Astrocyte (in vitro differentiated cells and primary cell): ENCODE results near the gene LAMB4. TPM values are rescaled to one million over a fixed set of nuclear protein-coding genes. Genes with fewer than 3 reads are reported as not detected.

Experiments used
- DNase-seq: peaks from one replicate; pipeline ENCODE4 v3.0.0-alpha.2; 2010; ENCODE audit warnings: low read depth
- FAIRE-seq: peaks from 2 replicates; lab custom pipeline; 2011; peaks lifted over from hg19 to GRCh38; lab: Jason Lieb, UNC
- H2AFZ ChIP-seq: 2 replicates; pipeline ENCODE4 v1.6.0; 2012; ENCODE audit warnings: low read depth, low read length, inconsistent platforms
- H3K27ac ChIP-seq: 2 replicates; pipeline ENCODE4 v1.5.1; 2011; ENCODE audit warnings: low read depth, low read length, inconsistent platforms
- H3K27me3 ChIP-seq: 2 replicates; pipeline ENCODE4 v1.6.0; 2011; ENCODE audit warnings: low read length, inconsistent platforms; ENCODE audit not compliant: insufficient read depth
- H3K36me3 ChIP-seq: 2 replicates; pipeline ENCODE4 v1.5.1; 2011; ENCODE audit warnings: low read length, inconsistent platforms; ENCODE audit not compliant: insufficient read depth
- H3K4me1 ChIP-seq: 2 replicates; pipeline ENCODE4 v1.5.1; 2011; ENCODE audit warnings: low read length, inconsistent platforms; ENCODE audit not compliant: insufficient read depth
- H3K4me2 ChIP-seq: 2 replicates; pipeline ENCODE4 v1.6.0; 2012; ENCODE audit warnings: low read length, inconsistent platforms
- H3K4me3 ChIP-seq: 2 replicates; pipeline ENCODE4 v1.5.1; 2011; ENCODE audit warnings: low read depth, mild to moderate bottlenecking, low read length, inconsistent platforms; ENCODE audit not compliant: insufficient read depth
- H3K79me2 ChIP-seq: 2 replicates; pipeline ENCODE4 v1.6.0; 2012; ENCODE audit warnings: mild to moderate bottlenecking, low read length, inconsistent platforms; ENCODE audit not compliant: insufficient read depth
- H3K9ac ChIP-seq: 2 replicates; pipeline ENCODE4 v1.6.0; 2012; ENCODE audit warnings: mild to moderate bottlenecking, low read length, inconsistent platforms
- H3K9me3 ChIP-seq: 2 replicates; pipeline ENCODE4 v1.5.1; 2012; ENCODE audit warnings: low read depth, mild to moderate bottlenecking, low read length, inconsistent platforms; ENCODE audit not compliant: insufficient read depth
- H4K20me1 ChIP-seq: 2 replicates; pipeline ENCODE4 v1.6.0; 2012; ENCODE audit warnings: low read length, inconsistent platforms; ENCODE audit not compliant: insufficient read depth
- H3K27ac Mint-ChIP-seq: one replicate; pipeline ENCODE4 v1.8.0; 2021; ENCODE audit warnings: mild to moderate bottlenecking, mixed read lengths; ENCODE audit not compliant: unreplicated experiment
- H3K27me3 Mint-ChIP-seq: one replicate; pipeline ENCODE4 v1.8.0; 2021; ENCODE audit warnings: low read depth, mixed read lengths; ENCODE audit not compliant: unreplicated experiment
- H3K36me3 Mint-ChIP-seq: one replicate; pipeline ENCODE4 v1.8.0; 2021; ENCODE audit warnings: low read depth, mixed read lengths; ENCODE audit not compliant: unreplicated experiment
- H3K4me1 Mint-ChIP-seq: one replicate; pipeline ENCODE4 v1.8.0; 2021; ENCODE audit warnings: low read depth, mixed read lengths; ENCODE audit not compliant: unreplicated experiment
- H3K4me3 Mint-ChIP-seq: one replicate; pipeline ENCODE4 v1.8.0; 2021; ENCODE audit warnings: mild to moderate bottlenecking, moderate library complexity, mixed read lengths; ENCODE audit not compliant: unreplicated experiment
- H3K9me3 Mint-ChIP-seq: one replicate; pipeline ENCODE4 v1.8.0; 2021; ENCODE audit warnings: mild to moderate bottlenecking, mixed read lengths; ENCODE audit not compliant: unreplicated experiment
- EZH2 ChIP-seq: IDR thresholded peaks from 2 replicates; pipeline ENCODE4 v1.6.1; 2012; ENCODE audit warnings: mild to moderate bottlenecking, low read length, inconsistent platforms; ENCODE audit not compliant: insufficient read depth
- total RNA-seq: library from RNA; stranded (reverse); gene quantifications from 2 replicates; pipeline ENCODE4 v1.2.1, GENCODE V29; 2021
- TF ChIP-seq, protein P1 (sequence below): IDR thresholded peaks from 2 replicates; pipeline ENCODE4 v1.5.1; 2011; ENCODE audit warnings: low read depth, mild to moderate bottlenecking, inconsistent platforms, low read length, moderate library complexity; ENCODE audit not compliant: insufficient read depth

The LAMB4 gene
- total RNA-seq, 1 donor from 2014 or later = 0.16 TPM

- Mint-ChIP-seq H3K4me3 (no peak overlapping the region), H3K27me3 (peaks cover 16% of the 10 kb centered on the region), H3K27ac (no peak overlapping the region), H3K4me1 (peaks cover 17% of the 10 kb centered on the region), H3K9me3 (peaks cover 2% of the 10 kb centered on the region), H3K36me3 (no peaks in the 10 kb centered on the region)
- TF ChIP-seq, protein P1, sequence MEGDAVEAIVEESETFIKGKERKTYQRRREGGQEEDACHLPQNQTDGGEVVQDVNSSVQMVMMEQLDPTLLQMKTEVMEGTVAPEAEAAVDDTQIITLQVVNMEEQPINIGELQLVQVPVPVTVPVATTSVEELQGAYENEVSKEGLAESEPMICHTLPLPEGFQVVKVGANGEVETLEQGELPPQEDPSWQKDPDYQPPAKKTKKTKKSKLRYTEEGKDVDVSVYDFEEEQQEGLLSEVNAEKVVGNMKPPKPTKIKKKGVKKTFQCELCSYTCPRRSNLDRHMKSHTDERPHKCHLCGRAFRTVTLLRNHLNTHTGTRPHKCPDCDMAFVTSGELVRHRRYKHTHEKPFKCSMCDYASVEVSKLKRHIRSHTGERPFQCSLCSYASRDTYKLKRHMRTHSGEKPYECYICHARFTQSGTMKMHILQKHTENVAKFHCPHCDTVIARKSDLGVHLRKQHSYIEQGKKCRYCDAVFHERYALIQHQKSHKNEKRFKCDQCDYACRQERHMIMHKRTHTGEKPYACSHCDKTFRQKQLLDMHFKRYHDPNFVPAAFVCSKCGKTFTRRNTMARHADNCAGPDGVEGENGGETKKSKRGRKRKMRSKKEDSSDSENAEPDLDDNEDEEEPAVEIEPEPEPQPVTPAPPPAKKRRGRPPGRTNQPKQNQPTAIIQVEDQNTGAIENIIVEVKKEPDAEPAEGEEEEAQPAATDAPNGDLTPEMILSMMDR = no peak
- TF ChIP-seq EZH2 = no peak
- DNase-seq (no peak), FAIRE-seq (no peak)
- Histone ChIP-seq H3K36me3 (no peaks in the 10 kb centered on the region), H2AFZ (no peak overlapping the region), H3K4me2 (no peak overlapping the region), H3K79me2 (no peaks in the 10 kb centered on the region), H3K9ac (no peak overlapping the region), H3K4me1 (peaks cover 24% of the 10 kb centered on the region), H4K20me1 (no peaks in the 10 kb centered on the region), H3K4me3 (no peak overlapping the region), H3K27ac (no peak overlapping the region), H3K9me3 (no peaks in the 10 kb centered on the region), H3K27me3 (no peaks in the 10 kb centered on the region)
These were observed 121.3 kb downstream of the LAMB4 start for GRCh38 chr7:108008827-108009226.

- Histone ChIP-seq H3K36me3 (no peaks in the 10 kb centered on the region), H3K4me3 (no peak overlapping the region), H3K79me2 (no peaks in the 10 kb centered on the region), H3K4me1 (peaks cover 24% of the 10 kb centered on the region), H3K27ac (no peak overlapping the region), H3K9me3 (no peaks in the 10 kb centered on the region), H3K4me2 (no peak overlapping the region), H2AFZ (no peak overlapping the region), H3K9ac (no peak overlapping the region), H3K27me3 (no peaks in the 10 kb centered on the region), H4K20me1 (no peaks in the 10 kb centered on the region)
- Mint-ChIP-seq H3K27me3 (peaks cover 16% of the 10 kb centered on the region), H3K4me3 (no peak overlapping the region), H3K9me3 (peaks cover 2% of the 10 kb centered on the region), H3K27ac (no peak overlapping the region), H3K36me3 (no peaks in the 10 kb centered on the region), H3K4me1 (peaks cover 15% of the 10 kb centered on the region)
- no peak for TF ChIP-seq EZH2
- TF ChIP-seq, protein P1 = no peak
- DNase-seq (no peak), FAIRE-seq (no peak)
These were observed 121.9 kb downstream of the LAMB4 start for GRCh38 chr7:108008240-108008639.

DNA sequence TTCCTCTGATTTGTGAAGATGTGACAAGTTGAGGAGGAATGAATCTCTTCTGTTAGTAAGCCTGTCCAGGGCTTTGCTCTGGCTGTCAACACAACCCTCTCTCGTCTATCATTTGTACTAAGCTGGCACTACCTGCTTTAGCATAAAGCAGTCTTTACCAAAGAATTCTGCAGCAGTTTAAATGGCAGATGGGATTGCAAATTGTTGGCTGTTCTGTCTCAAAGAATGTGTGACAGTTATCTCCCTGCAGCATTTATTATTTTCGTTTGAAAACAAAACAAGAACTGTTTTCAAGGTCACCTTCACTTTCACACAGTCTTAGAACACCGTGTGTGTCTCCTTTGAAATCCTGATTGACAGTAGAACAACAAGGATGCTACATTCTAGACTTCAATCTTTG is 122.4 kb downstream of the LAMB4 start:
- Mint-ChIP-seq H3K4me1 (peaks cover 14% of the 10 kb centered on the region), H3K9me3 (peaks cover 2% of the 10 kb centered on the region), H3K36me3 (no peaks in the 10 kb centered on the region), H3K27me3 (peaks cover 16% of the 10 kb centered on the region), H3K4me3 (peak overlapping the region; percentile 9), H3K27ac (no peak overlapping the region)
- DNase-seq = no peak
- Histone ChIP-seq H3K27ac (no peak overlapping the region), H3K9me3 (no peaks in the 10 kb centered on the region), H3K9ac (no peak overlapping the region), H3K36me3 (no peaks in the 10 kb centered on the region), H2AFZ (no peak overlapping the region), H3K79me2 (peaks cover 1% of the 10 kb centered on the region), H3K27me3 (no peaks in the 10 kb centered on the region), H3K4me3 (no peak overlapping the region), H3K4me1 (peaks cover 19% of the 10 kb centered on the region), H3K4me2 (no peak overlapping the region), H4K20me1 (no peaks in the 10 kb centered on the region)
- no peak for TF ChIP-seq EZH2
- TF ChIP-seq, protein P1 = no peak
- no peak for FAIRE-seq
